Heart right ventricle (tissue), 16 donors: ENCODE data around the gene DNAJC1. TPM values are rescaled to one million over a fixed set of nuclear protein-coding genes. Genes with fewer than 3 reads are reported as not detected.
A peak's percentile ranks its signal among the peaks of the same experiment; 100 is the strongest.

Source experiments
- ATAC-seq, 8 donors: fragments of 200-7000 bp; cut with Tn5 transposase; one replicate each; pipeline ENCODE4 v1.9.1; 2020; ENCODE audit warnings: mild to moderate bottlenecking in 8 of 8, moderate library complexity in 8 of 8, moderate number of reproducible peaks in 1 of 8
- DNase-seq, 2 donors: peaks; one replicate each; pipeline ENCODE4 v3.0.0-alpha.2; 2020
- H3K27ac ChIP-seq, 10 donors: fragments of 200-600 bp; sonication (generic) in 2 of 10; one replicate each; pipeline versions ENCODE4 v1.5.0 to v1.8.0; 2020 to 2022; ENCODE audit warnings: mild to moderate bottlenecking in 3 of 10
- H3K27me3 ChIP-seq, 7 donors: fragments of 200-600 bp; one replicate each; pipeline ENCODE4 v1.8.0; 2021 to 2022; ENCODE audit warnings: mild to moderate bottlenecking in 2 of 7
- H3K36me3 ChIP-seq, 9 donors: fragments of 200-600 bp; sonication (generic) in 1 of 9; one replicate each; pipeline versions ENCODE4 v1.5.0 to v1.8.0; 2020 to 2022; ENCODE audit warnings: mild to moderate bottlenecking in 2 of 9
- H3K4me1 ChIP-seq, 9 donors: fragments of 200-600 bp; sonication (generic) in 1 of 9; one replicate each; pipeline versions ENCODE4 v1.5.0 to v1.8.0; 2020 to 2022; ENCODE audit warnings: mild to moderate bottlenecking in 4 of 9
- H3K4me3 ChIP-seq, 10 donors: fragments of 200-600 bp; sonication (generic) in 2 of 10; one replicate each; pipeline versions ENCODE4 v1.5.0 to v1.8.0; 2020 to 2022; ENCODE audit warnings: mild to moderate bottlenecking in 7 of 10, moderate library complexity in 2 of 10
- H3K9me3 ChIP-seq, 11 donors: fragments of 200-600 bp in 10 of 11; sonication (generic) in 2 of 11; one replicate each; pipeline versions ENCODE4 v1.5.0 to v1.8.0; 2013 to 2022; ENCODE audit warnings: mild to moderate bottlenecking in 2 of 11, control low read depth in 1 of 11, moderate library complexity in 1 of 11
- CTCF ChIP-seq, 9 donors: fragments of 200-600 bp; sonication (generic) in 2 of 9; IDR thresholded peaks; one replicate each; pipeline versions ENCODE4 v1.5.0 to v1.8.0; 2021 to 2022; ENCODE audit warnings: antibody characterized with exemption in 9 of 9, mild to moderate bottlenecking in 5 of 9, moderate library complexity in 1 of 9
- WGBS, 2 donors: extraction: QIAGEN DNeasy Blood & Tissue Kit; methylation state at CpG; one replicate each; pipeline ENCODE4 v1.1.7; 2013; ENCODE audit warnings: inconsistent platforms in 1 of 2; 5-methylcytosine and 5-hydroxymethylcytosine counted together
- intact Hi-C, 10 donors: fragments of 100-400 bp; cut with DNase I; formaldehyde crosslinking; loops; one replicate each; pipeline versions ENCODE4 v1.11.1 to v1.14.2; 2022
- polyA plus RNA-seq, 2 donors: library from polyadenylated mRNA; stranded (reverse); fragments of 200-250 nt; gene quantifications; one replicate each; pipeline ENCODE4 v1.2.3, GENCODE V29; 2013
- total RNA-seq, 10 donors: library from RNA; stranded (reverse); fragmentation: NEBNext Ultra II Directional in 3 of 10; extraction: Animal tissue kit (Norgen Biotek cat#: 25700) in 3 of 10; gene quantifications; one replicate each; pipeline versions ENCODE4 v1.2.1 to v1.2.4, GENCODE V29; 2021 to 2023
- donor health status: Arrhythmogenic right ventricular cardiomyopathy.
- donor health status: ischemic (EF 13 %, LVEDD 7.1; RV severe dilation, severe dysfunction).
- donor health status: healthy with polysubstance abuse.
- donor health status: DM: no; HTN: yes; CAD: no.
- donor health status: DM: no; HTN: no; CAD: no.
- donor health status: ischemic (EF 25% LVEDD 6.9; RV normal size, moderate dysfunction).
- donor health status: ischemic (EF 25% LVEDD 5.7; RV mildly dilated, moderate dysfunction).
- donor health status: healthy.
- donor health status: DM: yes; HTN: yes; CAD: no.
- donor health status: Ischemic cardiomyopathy.
- donor health status: ischemic (EF 35%, LVEDD 5.7; RV mildly dilated, moderate dysfunction).
- donor health status: nonischemic (EF 11% LVEDD 7.7; RV severe dilation, severe dysfunction).
- donor health status: DM: yes; HTN: yes; CAD: no.
- donor health status: PGD.
- donor health status: ischemic (EF 29% LVEDD 5.4; RV normal size, mild dysfunction).
- donor health status: nonischemic (EF 23%, LVEDD 6.1; RV moderate dilation, normal function).

Gene DNAJC1
- total and polyA plus RNA-seq, 12 donors: 8.9 to 26.8 (median 11.4) TPM

- Histone ChIP-seq H3K9me3 (peaks cover 0 to 16% (median 8%) of the 10 kb centered on the region in 11 donors), H3K4me3 (no peak overlapping the region), H3K4me1 (peaks cover 0 to under 1% (median 0%) of the 10 kb centered on the region in 9 donors), H3K27me3 (no peaks in the 10 kb centered on the region), H3K36me3 (no peaks in the 10 kb centered on the region), H3K27ac (no peak overlapping the region)
- intact Hi-C loops: no loop called here
- DNase-seq (no peak), ATAC-seq (no peak)
- TF ChIP-seq CTCF (IDR thresholded peaks at IDR 0.05): no peak
Measured at GRCh38 chr10:21964983-21965665, 38.4 kb downstream of the DNAJC1 start.

GRCh38 chr10:21962358-21962757, 41.2 kb downstream of the DNAJC1 start:
- Histone ChIP-seq H3K4me1 (no peaks in the 10 kb centered on the region), H3K9me3 (peaks cover 0 to 16% (median 8%) of the 10 kb centered on the region in 11 donors), H3K27ac (no peak overlapping the region), H3K4me3 (no peak overlapping the region), H3K27me3 (no peaks in the 10 kb centered on the region), H3K36me3 (no peaks in the 10 kb centered on the region)
- DNase-seq (no peak), ATAC-seq (no peak)
- TF ChIP-seq CTCF (IDR thresholded peaks at IDR 0.05): no peak
- whole genome bisulfite sequencing, 2 donors: 98 to 99% methylated on average over 5 of the region's 5 CpGs
- intact Hi-C loops: no loop called here

GRCh38 chr10:21961847-21962246, 41.7 kb downstream of the DNAJC1 start:
- H3K27me3 ChIP-seq: no peaks in the 10 kb centered on the region
- no peaks in the 10 kb centered on the region for H3K36me3 ChIP-seq
- H3K27ac ChIP-seq: no peak overlapping the region
- no peak overlapping the region for H3K4me3 ChIP-seq
- ATAC-seq: no peak
- no peak for DNase-seq
- intact Hi-C loops: no loop called here
- TF ChIP-seq CTCF (IDR thresholded peaks at IDR 0.05): no peak
- peaks cover 0 to 16% (median 8%) of the 10 kb centered on the region in 11 donors for H3K9me3 ChIP-seq
- no peaks in the 10 kb centered on the region for H3K4me1 ChIP-seq

GRCh38 chr10:21959998-21960397, 43.5 kb downstream of the DNAJC1 start:
- ATAC-seq: no peak
- 62 to 66% methylated on average over 2 of the region's 2 CpGs for WGBS, 2 donors
- peak in 1 of 9 donors; percentile 28 for TF ChIP-seq CTCF (IDR thresholded peaks at IDR 0.05)
- H3K27me3 ChIP-seq: no peaks in the 10 kb centered on the region
- H3K36me3 ChIP-seq: no peaks in the 10 kb centered on the region
- intact Hi-C loops: loop anchor here in 6 of 10 donors (10.0 kb wide), 4 partner anchors 225 to 885 kb away; no protein-coding TSS in a partner anchor
- no peak overlapping the region for H3K4me3 ChIP-seq
- peaks cover 0 to 7% (median 0%) of the 10 kb centered on the region in 9 donors for H3K4me1 ChIP-seq
- no peak overlapping the region for H3K27ac ChIP-seq
- DNase-seq: no peak
- H3K9me3 ChIP-seq: peaks cover 0 to 6% (median 1%) of the 10 kb centered on the region in 11 donors
